ENCODE results near the gene SERINC2.

DNA sequence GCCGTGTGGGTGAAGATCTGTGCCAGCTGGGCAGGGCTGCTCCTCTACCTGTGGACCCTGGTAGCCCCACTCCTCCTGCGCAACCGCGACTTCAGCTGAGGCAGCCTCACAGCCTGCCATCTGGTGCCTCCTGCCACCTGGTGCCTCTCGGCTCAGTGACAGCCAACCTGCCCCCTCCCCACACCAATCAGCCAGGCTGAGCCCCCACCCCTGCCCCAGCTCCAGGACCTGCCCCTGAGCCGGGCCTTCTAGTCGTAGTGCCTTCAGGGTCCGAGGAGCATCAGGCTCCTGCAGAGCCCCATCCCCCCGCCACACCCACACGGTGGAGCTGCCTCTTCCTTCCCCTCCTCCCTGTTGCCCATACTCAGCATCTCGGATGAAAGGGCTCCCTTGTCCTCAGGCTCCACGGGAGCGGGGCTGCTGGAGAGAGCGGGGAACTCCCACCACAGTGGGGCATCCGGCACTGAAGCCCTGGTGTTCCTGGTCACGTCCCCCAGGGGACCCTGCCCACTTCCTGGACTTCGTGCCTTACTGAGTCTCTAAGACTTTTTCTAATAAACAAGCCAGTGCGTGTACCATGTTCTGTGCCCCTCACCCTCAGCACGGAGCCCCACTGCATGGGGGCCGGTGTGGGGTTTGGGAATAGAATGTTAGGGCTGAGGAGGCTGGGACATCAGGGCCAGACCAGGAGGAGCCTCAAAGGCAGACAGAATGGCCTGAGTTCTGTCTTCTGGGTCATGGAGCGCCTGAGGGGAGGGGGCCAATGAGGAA lies 21.3 kb downstream of the SERINC2 start:
- TF ChIP-seq TAF1 (IDR thresholded peaks at IDR 0.05; ENCODE audit: low read depth, low read length) (no peak), POLR2A (IDR thresholded peaks at IDR 0.05; ENCODE audit: control extremely low read depth in 1 of 2, low read depth in 2 of 2, low read length in 2 of 2) (no peak), BCL11A (IDR thresholded peaks at IDR 0.05; ENCODE audit: low read depth in 2 of 2, low read length in 2 of 2) (no peak)
